Activated CD8-positive, alpha-beta T cell treated with anti-CD3 and anti-CD28 coated beads, Interleukin-2, amount 10 ng/mL, durations not matched to agents 7 days and 5 days (primary cell): ENCODE measurements around the gene RET. TPM values are rescaled to one million over a fixed set of nuclear protein-coding genes. Genes with fewer than 3 reads are reported as not detected.

ENCODE experiments used
- ATAC-seq: fragments of 150-1000 bp; cut with Tn5 transposase; one replicate; pipeline ENCODE4 v1.10.0; 2021; ENCODE audit warnings: moderate library complexity
- CTCF ChIA-PET: fragments of 350-600 bp; sonication (Branson Sonifier 250); formaldehyde crosslinking; loops from one replicate; lab custom pipeline; 2021; ENCODE audit warnings: antibody characterized with exemption; lab: Charles Lee
- POLR2A ChIA-PET: fragments of 350-600 bp; sonication (Branson Sonifier 250); formaldehyde crosslinking; loops from one replicate; lab custom pipeline; 2021; ENCODE audit warnings: antibody characterized with exemption; lab: Charles Lee
- DNase-seq: peaks from one replicate; pipeline ENCODE4 v3.0.0-alpha.2; 2020
- H3K27ac Mint-ChIP-seq: one replicate; pipeline ENCODE4 v1.8.0; 2021; ENCODE audit warnings: mild to moderate bottlenecking, mixed read lengths
- H3K27me3 Mint-ChIP-seq: one replicate; pipeline ENCODE4 v1.8.0; 2021; ENCODE audit warnings: low read depth, mixed read lengths
- H3K36me3 Mint-ChIP-seq: one replicate; pipeline ENCODE4 v1.8.0; 2021; ENCODE audit warnings: low read depth, mixed read lengths
- H3K4me1 Mint-ChIP-seq: one replicate; pipeline ENCODE4 v1.8.0; 2021; ENCODE audit warnings: low read depth, mixed read lengths
- H3K4me3 Mint-ChIP-seq: one replicate; pipeline ENCODE4 v1.8.0; 2021; ENCODE audit warnings: mild to moderate bottlenecking, mixed read lengths
- H3K9me3 Mint-ChIP-seq: one replicate; pipeline ENCODE4 v1.8.0; 2022; ENCODE audit warnings: mixed read lengths; ENCODE audit not compliant: insufficient read depth
- total RNA-seq, 2 experiments: library from RNA; stranded (reverse); gene quantifications; one replicate each; pipeline ENCODE4 v1.2.3, GENCODE V29; 2021

The RET gene
- total RNA-seq, 2 experiments from 2014 or later: 0.13 to 0.34 TPM

- ChIA-PET CTCF (interaction anchor here (1.0 to 1.8 kb wide), 2 partner anchors 27 to 30 kb away, joined by 4 to 5 read pairs; no protein-coding TSS in a partner anchor), POLR2A (interaction anchor here (0.9 kb wide), 1 partner anchor 15 kb away, joined by 3 read pairs; no protein-coding TSS in a partner anchor)
- Mint-ChIP-seq H3K4me3 (no peak overlapping the region), H3K9me3 (no peaks in the 10 kb centered on the region), H3K36me3 (peaks cover 84% of the 10 kb centered on the region), H3K4me1 (peaks cover 22% of the 10 kb centered on the region), H3K27ac (no peak overlapping the region), H3K27me3 (no peaks in the 10 kb centered on the region)
- ATAC-seq: no peak
- DNase-seq: no peak
Observed at GRCh38 chr10:43174969-43175368, 98.1 kb downstream of the RET start.

- ATAC-seq (no peak), DNase-seq (no peak)
- Mint-ChIP-seq H3K9me3 (no peaks in the 10 kb centered on the region), H3K4me1 (peaks cover 21% of the 10 kb centered on the region), H3K36me3 (peaks cover 86% of the 10 kb centered on the region), H3K4me3 (no peak overlapping the region), H3K27me3 (no peaks in the 10 kb centered on the region), H3K27ac (peak overlapping the region; percentile 22)
- ChIA-PET CTCF (interaction anchor here (0.9 to 1.8 kb wide), 2 partner anchors 26 to 29 kb away, joined by 3 to 5 read pairs; no protein-coding TSS in a partner anchor), POLR2A (interaction anchor here (1.5 kb wide), 1 partner anchor 38 kb away, joined by 5 read pairs; the partner anchor contains the start of gene CSGALNACT2)
Observed at GRCh38 chr10:43176271-43176670, 99.4 kb downstream of the RET start.

- CTCF ChIA-PET: no interaction called here
- H3K4me1 Mint-ChIP-seq: peaks cover 10% of the 10 kb centered on the region
- H3K27ac Mint-ChIP-seq: no peak overlapping the region
- DNase-seq: no peak
- H3K9me3 Mint-ChIP-seq: no peaks in the 10 kb centered on the region
- H3K27me3 Mint-ChIP-seq: no peaks in the 10 kb centered on the region
- ATAC-seq: no peak
- peaks cover 83% of the 10 kb centered on the region for H3K36me3 Mint-ChIP-seq
- no peak overlapping the region for H3K4me3 Mint-ChIP-seq
- POLR2A ChIA-PET: no interaction called here
Observed at GRCh38 chr10:43177595-43177994, 100.7 kb downstream of the RET start.

Other genes with a start within 250 kb of the RET start
- 10 to 100 TPM; 29.2 to 30.4 TPM for gene CSGALNACT2, start 61.4 kb downstream of the RET start, total RNA-seq
- gene RASGEF1A, start 190.0 kb downstream of the RET start, total RNA-seq: 1 to 10 TPM; 3.6 to 4.0 TPM